Natural killer cell (primary cell): ENCODE measurements around the gene ADRA1B. TPM values are rescaled to one million over a fixed set of nuclear protein-coding genes. Genes with fewer than 3 reads are reported as not detected.

Experiments used
- ATAC-seq, 3 donors: fragments of 150-1000 bp in 2 of 3; fragments of 200-7000 bp in 1 of 3; cut with Tn5 transposase; 1 replicate in 1 of 3; 2 replicates in 2 of 3; pipeline ENCODE4 v1.10.0; 2021; ENCODE audit warnings: mild to moderate bottlenecking in 2 of 3, moderate library complexity in 2 of 3
- DNase-seq, 2 donors: peaks; one replicate each; pipeline versions ENCODE4 v3.0.0 to v3.0.0-alpha.2; 2013 to 2021; ENCODE audit warnings: mixed read lengths in 1 of 2
- H3K27ac ChIP-seq: one replicate; pipeline ENCODE4 v1.5.1; 2013; ENCODE audit warnings: mild to moderate bottlenecking, low read length
- H3K27me3 ChIP-seq: one replicate; pipeline ENCODE4 v1.6.1; 2013; ENCODE audit warnings: low read length; ENCODE audit not compliant: control insufficient read depth, insufficient read depth
- H3K36me3 ChIP-seq: one replicate; pipeline ENCODE4 v1.6.1; 2013; ENCODE audit warnings: low read length; ENCODE audit not compliant: control insufficient read depth, insufficient read depth
- H3K4me1 ChIP-seq: one replicate; pipeline ENCODE4 v1.6.1; 2013; ENCODE audit warnings: low read length; ENCODE audit not compliant: control insufficient read depth, insufficient read depth
- H3K4me3 ChIP-seq: one replicate; pipeline ENCODE4 v1.5.1; 2013; ENCODE audit warnings: low read length
- H3K9me3 ChIP-seq: one replicate; pipeline ENCODE4 v1.6.1; 2013; ENCODE audit warnings: low read length; ENCODE audit not compliant: control insufficient read depth, insufficient read depth
- H3K27ac Mint-ChIP-seq, 2 donors: one replicate each; pipeline ENCODE4 v1.8.0; 2022; ENCODE audit warnings: mild to moderate bottlenecking in 2 of 2, mixed read lengths in 2 of 2, moderate library complexity in 1 of 2
- H3K27me3 Mint-ChIP-seq, 2 donors: one replicate each; pipeline ENCODE4 v1.8.0; 2022; ENCODE audit warnings: low read depth in 2 of 2, mixed read lengths in 2 of 2
- H3K36me3 Mint-ChIP-seq: one replicate; pipeline ENCODE4 v1.8.0; 2022; ENCODE audit warnings: mixed read lengths
- H3K4me1 Mint-ChIP-seq, 2 donors: one replicate each; pipeline ENCODE4 v1.8.0; 2022; ENCODE audit warnings: mixed read lengths in 2 of 2
- H3K4me3 Mint-ChIP-seq: one replicate; pipeline ENCODE4 v1.8.0; 2022; ENCODE audit warnings: mild to moderate bottlenecking, moderate library complexity, mixed read lengths
- H3K9me3 Mint-ChIP-seq, 2 donors: one replicate each; pipeline ENCODE4 v1.8.0; 2022; ENCODE audit warnings: mixed read lengths in 2 of 2
- WGBS: methylation state at CpG from one replicate; pipeline ENCODE4 v1.1.7; 2013; ENCODE audit warnings: missing lambda C conversion rate; ENCODE audit not compliant: insufficient coverage; 5-methylcytosine and 5-hydroxymethylcytosine counted together
- intact Hi-C: fragments of 100-400 bp; cut with micrococcal nuclease; formaldehyde crosslinking; loops from one replicate; pipeline ENCODE4 v1.14.2; 2022
- total RNA-seq, 4 donors: library from RNA; stranded (reverse); fragments of 120-200 nt in 1 of 4; gene quantifications; one replicate each; pipeline versions ENCODE4 v1.2.3 to v1.2.4, GENCODE V29; 2013 to 2022
- TF ChIP-seq, protein P1 (sequence below): fragments of 200-600 bp; IDR thresholded peaks from one replicate; pipeline ENCODE4 v1.8.0; 2022; ENCODE audit warnings: antibody characterized with exemption

The ADRA1B gene
- not detected for total RNA-seq
- not detected for total RNA-seq (2013)

DNA sequence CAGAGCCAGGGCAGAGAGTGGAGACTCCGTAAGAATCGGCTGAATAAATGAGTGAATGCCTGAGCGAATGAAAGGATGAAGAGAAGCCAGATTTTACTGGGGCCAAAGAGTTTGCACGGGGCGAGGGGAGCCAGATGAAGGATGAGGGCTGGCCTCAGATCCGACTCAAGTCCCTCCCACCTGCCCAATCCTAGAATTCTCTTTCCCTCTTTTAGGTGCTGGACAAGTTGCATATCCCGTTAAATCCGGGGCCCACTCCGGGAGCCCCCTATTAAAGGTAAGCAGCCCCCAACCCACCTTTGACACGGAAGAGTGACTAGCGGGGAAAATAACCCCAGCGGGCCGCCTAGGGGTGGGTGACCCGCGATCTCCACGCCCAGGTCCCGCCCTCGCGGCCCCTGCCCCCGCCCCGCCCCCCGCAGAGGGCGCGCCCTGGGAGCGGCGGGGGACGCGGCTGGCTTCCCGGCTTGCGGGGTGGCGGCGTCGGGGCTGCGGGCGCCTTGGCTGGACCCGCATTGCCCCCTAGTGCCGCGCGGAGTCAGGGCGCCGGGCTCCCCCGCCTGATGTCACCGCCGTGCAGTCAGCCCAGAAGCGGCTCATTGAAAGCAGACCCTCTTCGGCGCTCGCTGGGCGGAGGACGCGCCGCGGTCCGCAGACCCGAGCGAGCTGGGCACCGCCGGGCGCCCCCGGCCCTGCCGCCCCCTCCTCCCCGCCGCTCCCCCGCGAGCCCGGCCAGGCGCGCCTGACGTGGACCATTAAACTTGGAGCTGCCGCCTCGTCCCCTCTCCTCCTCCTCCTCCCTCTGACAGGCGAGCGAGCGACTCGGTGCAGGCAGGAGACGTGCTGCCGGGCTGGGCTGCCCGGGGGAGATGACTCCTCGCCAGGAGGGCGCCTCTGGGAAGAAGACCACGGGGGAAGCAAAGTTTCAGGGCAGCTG is at the start of gene ADRA1B:
TSS of gene ADRA1B (plus strand) at position 579 of the 937 bp plus-strand sequence. CDS start 424 bp downstream, outside the sequence.
- Histone ChIP-seq H3K4me3 (no peak within 1 kb of the TSS), H3K27me3 (peaks cover 36% of the 10 kb centered on the region), H3K27ac (no peak within 1 kb of the TSS), H3K9me3 (no peaks in the 10 kb centered on the region), H3K36me3 (no peaks in the 10 kb centered on the region), H3K4me1 (peaks cover 10% of the 10 kb centered on the region)
- ATAC-seq (peak; percentile 48 to 86 (median 81)), DNase-seq (peak; percentile 28 to 58)
- Mint-ChIP-seq H3K4me1 (peaks cover 0 to 8% of the 10 kb centered on the region in 2 donors), H3K9me3 (no peaks in the 10 kb centered on the region), H3K27ac (no peak within 1 kb of the TSS), H3K36me3 (no peaks in the 10 kb centered on the region), H3K4me3 (peak within 1 kb of the TSS; percentile 70), H3K27me3 (peaks cover 58 to 60% of the 10 kb centered on the region in 2 donors)
- TF ChIP-seq, protein P1, sequence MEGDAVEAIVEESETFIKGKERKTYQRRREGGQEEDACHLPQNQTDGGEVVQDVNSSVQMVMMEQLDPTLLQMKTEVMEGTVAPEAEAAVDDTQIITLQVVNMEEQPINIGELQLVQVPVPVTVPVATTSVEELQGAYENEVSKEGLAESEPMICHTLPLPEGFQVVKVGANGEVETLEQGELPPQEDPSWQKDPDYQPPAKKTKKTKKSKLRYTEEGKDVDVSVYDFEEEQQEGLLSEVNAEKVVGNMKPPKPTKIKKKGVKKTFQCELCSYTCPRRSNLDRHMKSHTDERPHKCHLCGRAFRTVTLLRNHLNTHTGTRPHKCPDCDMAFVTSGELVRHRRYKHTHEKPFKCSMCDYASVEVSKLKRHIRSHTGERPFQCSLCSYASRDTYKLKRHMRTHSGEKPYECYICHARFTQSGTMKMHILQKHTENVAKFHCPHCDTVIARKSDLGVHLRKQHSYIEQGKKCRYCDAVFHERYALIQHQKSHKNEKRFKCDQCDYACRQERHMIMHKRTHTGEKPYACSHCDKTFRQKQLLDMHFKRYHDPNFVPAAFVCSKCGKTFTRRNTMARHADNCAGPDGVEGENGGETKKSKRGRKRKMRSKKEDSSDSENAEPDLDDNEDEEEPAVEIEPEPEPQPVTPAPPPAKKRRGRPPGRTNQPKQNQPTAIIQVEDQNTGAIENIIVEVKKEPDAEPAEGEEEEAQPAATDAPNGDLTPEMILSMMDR = peak; percentile 24
- 3% methylated on average over 74 of the region's 81 CpGs for WGBS
- intact Hi-C loops = loop anchor here (1.0 kb wide), 1 partner anchor 585 kb away; no protein-coding TSS in a partner anchor

DNA sequence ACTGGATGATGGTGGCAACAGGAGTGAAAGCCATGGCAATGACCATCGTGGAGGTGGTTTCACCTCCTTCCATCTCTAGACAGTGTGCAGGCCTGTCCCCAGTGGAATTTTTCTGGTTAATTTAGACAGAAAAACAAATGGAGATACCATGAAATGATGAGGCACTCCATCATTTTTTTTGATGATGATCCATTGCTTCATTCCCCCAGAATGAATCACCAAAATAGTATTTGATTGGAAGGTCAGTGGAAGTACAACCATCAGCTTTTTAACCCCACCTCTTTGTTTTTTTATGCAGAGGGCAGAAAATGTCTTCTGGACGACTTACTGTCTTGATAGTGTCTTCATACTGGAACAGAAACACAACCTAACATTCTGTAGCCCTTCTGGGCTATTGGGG is 42.6 kb upstream of the ADRA1B start:
- H3K27ac Mint-ChIP-seq = no peak overlapping the region
- Histone ChIP-seq H3K27me3 (peaks cover 4% of the 10 kb centered on the region), H3K4me1 (no peaks in the 10 kb centered on the region), H3K27ac (no peak overlapping the region), H3K4me3 (no peak overlapping the region), H3K36me3 (no peaks in the 10 kb centered on the region), H3K9me3 (no peaks in the 10 kb centered on the region)
- no peaks in the 10 kb centered on the region for H3K4me1 Mint-ChIP-seq
- DNase-seq (no peak), ATAC-seq (no peak)
- peaks cover 4 to 31% of the 10 kb centered on the region in 2 donors for H3K27me3 Mint-ChIP-seq
- H3K4me3 Mint-ChIP-seq = no peak overlapping the region
- intact Hi-C loops = no loop called here
- WGBS = 82% methylated on average over 1 of the region's 2 CpGs
- no peaks in the 10 kb centered on the region for H3K9me3 Mint-ChIP-seq
- TF ChIP-seq, protein P1 = no peak
- no peaks in the 10 kb centered on the region for H3K36me3 Mint-ChIP-seq

DNA sequence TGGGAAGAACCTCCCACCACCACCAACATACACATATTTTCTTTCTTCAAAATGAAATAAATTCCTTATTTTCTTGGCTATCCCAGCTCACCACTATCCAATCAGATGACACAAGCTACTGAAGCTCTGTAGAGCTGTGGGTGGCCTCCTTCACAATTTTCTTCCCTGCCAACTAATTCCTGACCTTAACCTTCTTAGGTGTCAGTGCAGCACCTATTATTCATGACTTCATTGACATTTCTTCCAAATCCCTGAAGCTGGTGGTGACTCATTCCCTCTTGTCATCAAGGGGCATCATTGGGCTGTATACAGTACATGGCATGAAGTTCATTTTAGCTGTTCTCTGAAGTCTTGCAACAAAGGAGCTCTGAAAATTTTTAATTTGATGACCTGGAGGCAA is 42.0 kb upstream of the ADRA1B start:
- peaks cover 4 to 29% of the 10 kb centered on the region in 2 donors for H3K27me3 Mint-ChIP-seq
- H3K4me3 Mint-ChIP-seq = no peak overlapping the region
- DNase-seq (no peak), ATAC-seq (no peak)
- no peaks in the 10 kb centered on the region for H3K9me3 Mint-ChIP-seq
- no peaks in the 10 kb centered on the region for H3K4me1 Mint-ChIP-seq
- Histone ChIP-seq H3K36me3 (no peaks in the 10 kb centered on the region), H3K4me3 (no peak overlapping the region), H3K27ac (no peak overlapping the region), H3K9me3 (no peaks in the 10 kb centered on the region), H3K27me3 (peaks cover 4% of the 10 kb centered on the region), H3K4me1 (no peaks in the 10 kb centered on the region)
- intact Hi-C loops = no loop called here
- TF ChIP-seq, protein P1 = no peak
- no peaks in the 10 kb centered on the region for H3K36me3 Mint-ChIP-seq
- no peak overlapping the region for H3K27ac Mint-ChIP-seq
